ENCODE data around the gene EHMT1.

DNA sequence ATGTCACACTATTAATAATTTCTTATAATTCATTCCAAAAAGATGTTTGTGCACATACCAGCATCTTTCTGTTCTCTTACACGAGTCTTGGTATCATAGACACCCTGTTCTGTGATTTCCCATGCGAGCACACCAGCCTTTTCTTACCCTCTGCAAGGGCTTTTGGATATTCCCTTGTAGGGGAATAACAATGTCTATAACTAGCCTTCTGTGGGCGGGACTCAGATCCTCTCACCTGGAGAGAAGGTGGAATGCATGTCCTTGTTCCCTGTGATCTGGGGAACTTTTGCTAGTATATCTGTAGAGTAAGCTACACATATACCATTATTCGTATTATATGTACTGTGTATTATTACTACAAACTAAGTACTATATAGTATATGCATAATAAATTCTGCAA lies 44.8 kb downstream of the EHMT1 start:
- TF ChIP-seq, protein P1, sequence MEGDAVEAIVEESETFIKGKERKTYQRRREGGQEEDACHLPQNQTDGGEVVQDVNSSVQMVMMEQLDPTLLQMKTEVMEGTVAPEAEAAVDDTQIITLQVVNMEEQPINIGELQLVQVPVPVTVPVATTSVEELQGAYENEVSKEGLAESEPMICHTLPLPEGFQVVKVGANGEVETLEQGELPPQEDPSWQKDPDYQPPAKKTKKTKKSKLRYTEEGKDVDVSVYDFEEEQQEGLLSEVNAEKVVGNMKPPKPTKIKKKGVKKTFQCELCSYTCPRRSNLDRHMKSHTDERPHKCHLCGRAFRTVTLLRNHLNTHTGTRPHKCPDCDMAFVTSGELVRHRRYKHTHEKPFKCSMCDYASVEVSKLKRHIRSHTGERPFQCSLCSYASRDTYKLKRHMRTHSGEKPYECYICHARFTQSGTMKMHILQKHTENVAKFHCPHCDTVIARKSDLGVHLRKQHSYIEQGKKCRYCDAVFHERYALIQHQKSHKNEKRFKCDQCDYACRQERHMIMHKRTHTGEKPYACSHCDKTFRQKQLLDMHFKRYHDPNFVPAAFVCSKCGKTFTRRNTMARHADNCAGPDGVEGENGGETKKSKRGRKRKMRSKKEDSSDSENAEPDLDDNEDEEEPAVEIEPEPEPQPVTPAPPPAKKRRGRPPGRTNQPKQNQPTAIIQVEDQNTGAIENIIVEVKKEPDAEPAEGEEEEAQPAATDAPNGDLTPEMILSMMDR (IDR thresholded peaks at IDR 0.05; ENCODE audit: poor library complexity), result no peak
- no peak for TF ChIP-seq EZH2phosphoT487 (IDR thresholded peaks at IDR 0.05; ENCODE audit: low read depth, severe bottlenecking, unreplicated experiment)
- no peak for TF ChIP-seq EZH2 (IDR thresholded peaks at IDR 0.05; ENCODE audit: borderline replicate concordance)
